Stimulated activated naive CD4-positive, alpha-beta T cell (primary cell): Measurements from ENCODE around the gene MAN2A1.

ENCODE experiments used
- DNase-seq, 6 experiments: peaks; one replicate each; lab custom pipeline; 2025; lab: John Stamatoyannopoulos, UW

The MAN2A1 gene

DNA sequence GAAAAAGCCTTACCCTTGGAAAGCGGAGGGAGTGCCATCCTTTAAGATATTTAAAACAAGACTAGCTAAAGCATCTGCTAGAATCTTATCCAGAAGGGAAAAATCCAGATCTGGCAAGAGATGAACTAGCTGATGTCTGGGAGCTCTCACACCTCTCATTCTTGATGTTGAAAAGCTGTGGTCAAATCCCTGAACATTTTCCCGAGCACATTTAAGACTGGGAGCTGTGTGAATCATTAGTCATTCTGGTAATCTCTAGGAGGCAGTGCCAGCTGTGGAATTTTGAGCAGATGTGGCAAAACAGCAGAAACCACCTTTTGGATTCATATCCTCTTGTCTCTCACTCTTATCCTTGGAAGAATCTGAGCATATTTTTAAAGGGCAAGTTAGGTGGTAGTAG, 218.0 kb downstream of the MAN2A1 start:
- DNase-seq, result no peak

DNA sequence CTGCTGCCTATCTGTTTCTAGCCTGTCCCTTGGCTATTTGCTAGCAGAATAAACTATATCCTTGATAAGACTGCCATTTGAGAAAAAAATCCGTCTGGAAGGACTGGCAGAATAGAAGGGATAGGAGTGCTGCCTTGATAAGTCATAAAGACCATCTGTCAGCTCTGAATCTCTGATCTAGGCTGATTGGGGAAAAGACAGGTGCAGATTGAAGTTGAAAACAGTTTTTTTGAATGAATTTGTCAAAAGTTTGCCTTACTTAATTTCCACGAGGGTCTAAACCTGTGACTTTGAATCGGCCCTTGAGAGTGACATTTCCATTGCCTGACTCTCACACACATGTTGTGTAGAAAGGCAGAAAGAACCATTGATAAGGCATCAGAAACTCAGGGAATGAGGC, 218.6 kb downstream of the MAN2A1 start:
- no peak for DNase-seq

DNA sequence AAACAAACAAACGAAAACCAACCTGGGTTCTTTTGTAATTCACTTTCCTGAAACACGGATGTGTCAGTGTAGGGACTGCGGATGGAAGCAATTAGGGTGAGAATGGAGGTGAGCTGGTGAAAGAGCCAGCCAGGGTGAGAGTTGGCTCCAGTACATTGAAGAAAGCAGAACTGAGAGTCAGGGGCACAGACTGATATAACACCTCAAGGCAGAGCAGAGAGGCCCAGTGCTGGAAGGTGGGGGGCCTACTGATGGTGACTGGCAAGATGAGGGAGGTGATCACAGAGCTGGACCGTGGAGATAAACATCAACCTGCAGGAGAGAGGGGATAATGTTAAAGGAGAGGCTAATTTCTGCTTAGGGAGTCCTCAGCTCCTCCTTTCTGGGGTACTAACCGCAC, 221.1 kb downstream of the MAN2A1 start:
- DNase-seq, result no peak

DNA sequence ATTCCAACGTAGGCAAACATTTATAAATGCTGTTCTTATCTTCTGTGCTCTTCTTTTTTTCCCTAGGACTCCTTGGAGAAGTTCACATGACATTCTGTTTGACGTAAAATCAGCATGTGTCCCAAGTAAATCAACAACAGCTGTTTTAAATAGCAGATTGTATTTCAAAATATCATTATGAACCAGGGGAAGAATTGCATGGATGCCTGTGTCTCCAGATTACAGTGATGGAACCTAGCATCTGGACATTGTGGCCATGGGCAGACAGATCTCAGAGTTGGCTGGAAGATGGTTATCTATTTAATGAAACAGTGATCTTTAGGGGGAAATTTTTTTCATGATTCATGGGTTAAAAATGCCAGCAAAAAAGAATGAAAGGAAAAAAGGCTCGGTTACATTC, 222.0 kb downstream of the MAN2A1 start:
- DNase-seq, result no peak

DNA sequence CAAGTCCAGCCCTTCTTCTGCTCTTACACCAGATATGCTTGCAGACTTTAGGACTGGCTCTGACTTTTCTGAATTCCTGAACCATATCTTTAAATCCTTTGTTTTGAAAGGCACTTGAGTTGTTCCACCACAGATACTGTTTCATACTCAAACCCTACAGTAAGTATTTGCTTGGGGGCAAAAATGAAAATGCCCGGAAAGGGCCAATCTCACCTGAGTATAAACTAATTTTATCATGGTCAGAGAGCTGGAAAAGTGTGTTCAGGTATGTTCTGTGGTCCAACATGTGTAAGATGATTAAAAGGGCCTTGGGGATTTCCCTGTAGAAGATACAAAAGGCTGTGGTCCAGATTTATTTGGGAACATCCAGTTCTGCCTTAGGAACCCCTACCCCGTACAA, 225.2 kb downstream of the MAN2A1 start:
- DNase-seq, result no peak

DNA sequence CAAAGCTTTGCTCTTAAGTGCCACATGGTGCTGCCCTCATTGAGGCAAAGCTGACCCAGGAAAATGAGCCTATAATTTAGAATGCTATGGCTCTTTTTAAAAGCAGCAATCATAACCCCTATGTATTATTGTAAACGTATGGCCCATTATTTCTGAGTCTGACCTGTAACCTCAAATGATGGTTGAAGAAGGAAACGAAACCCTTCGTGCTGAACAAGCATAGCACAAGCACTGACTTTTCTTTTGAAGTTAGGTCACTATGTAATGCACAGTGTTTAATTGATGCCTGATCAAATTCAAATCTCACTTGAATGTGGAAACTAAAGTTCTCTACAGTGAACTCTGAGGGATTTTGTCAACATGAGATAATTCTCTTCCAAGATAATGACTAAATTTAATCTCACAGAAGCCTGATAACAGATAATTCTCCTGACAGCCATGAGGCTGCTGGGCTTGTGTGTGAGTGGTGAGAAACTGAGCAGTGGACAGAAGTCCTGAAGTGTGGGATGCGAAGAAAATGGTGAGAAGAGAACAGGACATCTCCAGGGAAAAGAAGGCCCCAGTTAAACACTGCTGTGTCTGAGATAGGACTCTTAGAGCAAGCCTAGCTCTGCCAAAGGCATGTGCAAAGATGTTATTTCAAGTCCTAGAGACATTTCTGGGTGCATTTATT, 226.9 kb downstream of the MAN2A1 start:
- no peak for DNase-seq
